Activated B cell treated with CpG ODN at 0.5 μM for 24 hours (primary cell): ENCODE data around the gene MEX3A. TPM values are rescaled to one million over a fixed set of nuclear protein-coding genes. Genes with fewer than 3 reads are reported as not detected.

ENCODE experiments used
- ATAC-seq: fragments of 200-7000 bp; cut with Tn5 transposase; one replicate; pipeline ENCODE4 v1.10.0; 2021; ENCODE audit warnings: low read depth, mild to moderate bottlenecking, moderate library complexity
- CTCF ChIA-PET: fragments of 350-600 bp; sonication (Branson Sonifier 250); formaldehyde crosslinking; loops from one replicate; lab custom pipeline; 2021; ENCODE audit warnings: antibody characterized with exemption; lab: Charles Lee
- POLR2A ChIA-PET: fragments of 350-600 bp; sonication (Branson Sonifier 250); formaldehyde crosslinking; loops from one replicate; lab custom pipeline; 2021; ENCODE audit warnings: antibody characterized with exemption; lab: Charles Lee
- DNase-seq: peaks from one replicate; pipeline ENCODE4 v3.0.0; 2022
- H3K27ac Mint-ChIP-seq: one replicate; pipeline ENCODE4 v1.8.0; 2020; ENCODE audit warnings: mixed read lengths
- H3K27me3 Mint-ChIP-seq: one replicate; pipeline ENCODE4 v1.8.0; 2021; ENCODE audit warnings: mixed read lengths
- H3K36me3 Mint-ChIP-seq: one replicate; pipeline ENCODE4 v1.8.0; 2021; ENCODE audit warnings: low read depth, mixed read lengths
- H3K4me1 Mint-ChIP-seq: one replicate; pipeline ENCODE4 v1.8.0; 2021; ENCODE audit warnings: mixed read lengths
- H3K4me3 Mint-ChIP-seq: one replicate; pipeline ENCODE4 v1.8.0; 2020; ENCODE audit warnings: mild to moderate bottlenecking, mixed read lengths
- H3K9me3 Mint-ChIP-seq: one replicate; pipeline ENCODE4 v1.8.0; 2020; ENCODE audit warnings: mixed read lengths
- CTCF ChIP-seq: fragments of 200-600 bp; IDR thresholded peaks from one replicate; pipeline ENCODE4 v1.8.0; 2022; ENCODE audit warnings: antibody characterized with exemption, mild to moderate bottlenecking
- intact Hi-C: fragments of 100-400 bp; cut with micrococcal nuclease; formaldehyde crosslinking; loops from one replicate; pipeline ENCODE4 v1.15.1; 2024
- total RNA-seq: library from RNA; stranded (reverse); gene quantifications from 2 replicates; pipeline ENCODE4 v1.2.3, GENCODE V29; 2022

The MEX3A gene
- total RNA-seq, 1 donor from 2014 or later, result 0.47 TPM

GRCh38 chr1:156114101-156114918 lies 32.0 kb upstream of the MEX3A start, which contains the start of gene LMNA:
Gene LMNA (plus strand): TSS chr1:156114711. CDS start chr1:156114919, 208 bp downstream.
- H3K9me3 Mint-ChIP-seq, result no peaks in the 10 kb centered on the region
- peak; percentile 84 for ATAC-seq
- intact Hi-C loops, result loop anchor here (1.0 kb wide), 3 partner anchors 8 to 17 kb away; no protein-coding TSS in a partner anchor
- peak; percentile 65 for DNase-seq
- H3K27me3 Mint-ChIP-seq, result peaks cover 13% of the 10 kb centered on the region
- peak within 1 kb of the TSS; percentile 86 for H3K4me3 Mint-ChIP-seq
- POLR2A ChIA-PET, result interaction anchor here (1.2 to 7.5 kb wide), 4 partner anchors 8 to 168 kb away, joined by 3 to 78 read pairs (median 22); partner anchors contain the start of gene SMG5
- no peak for TF ChIP-seq CTCF
- peak within 1 kb of the TSS; percentile 77 for H3K27ac Mint-ChIP-seq
- peaks cover 33% of the 10 kb centered on the region for H3K4me1 Mint-ChIP-seq
- CTCF ChIA-PET, result interaction anchor here (0.9 to 3.8 kb wide), 3 partner anchors 15 to 30 kb away, joined by 3 to 16 read pairs (median 15); no protein-coding TSS in a partner anchor
- H3K36me3 Mint-ChIP-seq, result peaks cover 4% of the 10 kb centered on the region

- peak overlapping the region; percentile 77 for H3K27ac Mint-ChIP-seq
- DNase-seq, result no peak
- ChIA-PET CTCF (interaction anchor here (0.9 to 3.8 kb wide), 3 partner anchors 16 to 29 kb away, joined by 3 to 16 read pairs (median 11); no protein-coding TSS in a partner anchor), POLR2A (interaction anchor here (2.2 to 7.5 kb wide), 3 partner anchors 7 to 14 kb away, joined by 13 to 78 read pairs (median 30); no protein-coding TSS in a partner anchor)
- H3K27me3 Mint-ChIP-seq, result peaks cover 11% of the 10 kb centered on the region
- H3K4me3 Mint-ChIP-seq, result no peak overlapping the region
- H3K36me3 Mint-ChIP-seq, result peaks cover 4% of the 10 kb centered on the region
- ATAC-seq, result no peak
- intact Hi-C loops, result no loop called here
- peaks cover 41% of the 10 kb centered on the region for H3K4me1 Mint-ChIP-seq
- no peak for TF ChIP-seq CTCF
- no peaks in the 10 kb centered on the region for H3K9me3 Mint-ChIP-seq
Observed at GRCh38 chr1:156113282-156113950, 31.2 kb upstream of the MEX3A start.

GRCh38 chr1:156112276-156113137 lies 30.2 kb upstream of the MEX3A start:
- Mint-ChIP-seq H3K27ac (no peak overlapping the region), H3K9me3 (no peaks in the 10 kb centered on the region), H3K27me3 (peaks cover 11% of the 10 kb centered on the region), H3K4me1 (peaks cover 49% of the 10 kb centered on the region), H3K4me3 (no peak overlapping the region), H3K36me3 (peaks cover 4% of the 10 kb centered on the region)
- TF ChIP-seq CTCF, result no peak
- ChIA-PET CTCF (interaction anchor here (1.5 to 3.8 kb wide), 2 partner anchors 16 to 17 kb away, joined by 11 to 16 read pairs; no protein-coding TSS in a partner anchor), POLR2A (interaction anchor here (1.3 to 7.5 kb wide), 2 partner anchors 13 to 15 kb away, joined by 4 to 78 read pairs; no protein-coding TSS in a partner anchor)
- DNase-seq (no peak), ATAC-seq (no peak)
- intact Hi-C loops, result no loop called here

GRCh38 chr1:156111355-156111962 lies 29.2 kb upstream of the MEX3A start:
- H3K27me3 Mint-ChIP-seq, result peaks cover 11% of the 10 kb centered on the region
- no peak overlapping the region for H3K4me3 Mint-ChIP-seq
- TF ChIP-seq CTCF, result no peak
- CTCF ChIA-PET, result interaction anchor here (1.5 kb wide), 1 partner anchor 15 kb away, joined by 11 read pairs; no protein-coding TSS in a partner anchor
- no peak overlapping the region for H3K27ac Mint-ChIP-seq
- intact Hi-C loops, result no loop called here
- POLR2A ChIA-PET, result interaction anchor here (1.3 to 7.5 kb wide), 2 partner anchors 12 to 16 kb away, joined by 4 to 78 read pairs; no protein-coding TSS in a partner anchor
- no peak for ATAC-seq
- no peak for DNase-seq
- peaks cover 57% of the 10 kb centered on the region for H3K4me1 Mint-ChIP-seq
- H3K36me3 Mint-ChIP-seq, result peaks cover 4% of the 10 kb centered on the region
- no peaks in the 10 kb centered on the region for H3K9me3 Mint-ChIP-seq
